ENCODE measurements around the gene TCERG1L.

Gene TCERG1L

GRCh38 chr10:131269776-131270460 is 41.6 kb downstream of the TCERG1L start:
- ChIA-PET CTCF (no interaction called here), POLR2A (no interaction called here)
- no peak for DNase-seq (ENCODE audit: extremely low spot score)
- TF ChIP-seq CTCF (IDR thresholded peaks at IDR 0.05; ENCODE audit: control extremely low read depth, extremely low read depth, low read depth, missing control alignments): no peak

GRCh38 chr10:131267814-131268095 is 43.8 kb downstream of the TCERG1L start:
- no peak for TF ChIP-seq CTCF (IDR thresholded peaks at IDR 0.05; ENCODE audit: control extremely low read depth, extremely low read depth, low read depth, missing control alignments)
- ChIA-PET CTCF (no interaction called here), POLR2A (no interaction called here)
- no peak for DNase-seq (ENCODE audit: extremely low spot score)

GRCh38 chr10:131266936-131267813 is 44.3 kb downstream of the TCERG1L start:
- ChIA-PET POLR2A (no interaction called here), CTCF (no interaction called here)
- no peak for DNase-seq (ENCODE audit: extremely low spot score)
- no peak for TF ChIP-seq CTCF (IDR thresholded peaks at IDR 0.05; ENCODE audit: control extremely low read depth, extremely low read depth, low read depth, missing control alignments)

- no peak for DNase-seq (ENCODE audit: extremely low spot score)
- POLR2A ChIA-PET: no interaction called here
- CTCF ChIA-PET: no interaction called here
- no peak for TF ChIP-seq CTCF (IDR thresholded peaks at IDR 0.05; ENCODE audit: control extremely low read depth, extremely low read depth, low read depth, missing control alignments)
Observed at GRCh38 chr10:131264110-131264788, 47.3 kb downstream of the TCERG1L start.

GRCh38 chr10:131261890-131262475 is 49.5 kb downstream of the TCERG1L start:
- POLR2A ChIA-PET: no interaction called here
- no peak for TF ChIP-seq CTCF (IDR thresholded peaks at IDR 0.05; ENCODE audit: control extremely low read depth, extremely low read depth, low read depth, missing control alignments)
- DNase-seq (ENCODE audit: extremely low spot score): no peak
- CTCF ChIA-PET: interaction anchor here (1.8 kb wide), 1 partner anchor 13 kb away, joined by 5 read pairs; no protein-coding TSS in a partner anchor

GRCh38 chr10:131260452-131261211 is 50.9 kb downstream of the TCERG1L start:
- no peak for TF ChIP-seq CTCF (IDR thresholded peaks at IDR 0.05; ENCODE audit: control extremely low read depth, extremely low read depth, low read depth, missing control alignments)
- ChIA-PET CTCF (interaction anchor here (1.8 kb wide), 1 partner anchor 15 kb away, joined by 5 read pairs; no protein-coding TSS in a partner anchor), POLR2A (no interaction called here)
- DNase-seq (ENCODE audit: extremely low spot score): no peak
